HG03097 (cell line): ENCODE data around the gene DUSP22.

Source experiments
- ATAC-seq: cut with Tn5 transposase; IDR thresholded peaks from one replicate; pipeline ENCODE4 v1.9.1; 2021; ENCODE audit not compliant: unreplicated experiment, low FRiP score

The DUSP22 gene

DNA sequence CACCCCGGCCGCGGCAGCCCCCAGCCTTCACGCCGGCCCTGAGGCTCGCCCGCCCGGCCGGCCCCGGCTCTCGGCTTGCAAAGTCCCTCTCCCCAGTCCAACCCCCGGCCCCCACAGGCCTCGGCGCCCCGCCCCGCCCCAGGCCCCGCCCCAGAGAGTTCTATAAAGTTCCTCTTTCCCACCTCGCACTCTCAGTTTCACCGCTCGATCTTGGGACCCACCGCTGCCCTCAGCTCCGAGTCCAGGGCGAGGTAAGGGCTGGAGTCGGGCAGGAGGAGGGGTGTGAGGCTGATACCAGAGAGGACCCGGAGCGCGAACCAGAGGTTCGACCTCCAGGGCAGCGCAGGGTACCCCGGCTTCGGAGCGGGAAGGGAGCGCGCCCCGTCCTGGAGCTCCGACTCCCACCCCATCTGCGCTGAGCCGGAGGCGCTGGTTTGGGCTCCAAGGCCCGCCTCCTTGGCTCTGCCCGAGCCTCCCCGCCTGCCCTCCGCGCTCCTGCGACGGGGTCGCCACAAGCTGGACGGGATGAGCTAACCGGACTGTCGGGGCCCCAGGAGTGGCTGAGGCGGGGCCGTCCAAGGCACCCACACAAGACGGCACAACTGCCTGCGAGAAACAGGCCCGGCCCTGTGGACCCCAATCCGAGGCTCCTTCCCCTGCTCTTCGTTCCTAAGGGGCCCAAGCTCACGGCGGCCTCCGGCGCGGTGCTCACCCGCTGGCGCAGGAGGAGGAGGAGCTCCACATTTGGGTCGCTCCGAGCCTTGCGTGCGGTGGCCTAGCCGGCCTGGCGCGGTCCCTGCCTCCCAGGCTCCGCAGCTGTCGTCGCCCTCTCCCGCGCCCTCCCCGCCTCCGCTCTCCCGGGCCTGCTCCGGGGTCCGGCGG is 99.5 kb downstream of the DUSP22 start, which contains the start of gene IRF4:
Gene IRF4 (plus strand): TSS at position 194 of the 882 bp plus-strand sequence. CDS start 1,401 bp downstream, outside the sequence.
- peak; percentile 35 for ATAC-seq

DNA sequence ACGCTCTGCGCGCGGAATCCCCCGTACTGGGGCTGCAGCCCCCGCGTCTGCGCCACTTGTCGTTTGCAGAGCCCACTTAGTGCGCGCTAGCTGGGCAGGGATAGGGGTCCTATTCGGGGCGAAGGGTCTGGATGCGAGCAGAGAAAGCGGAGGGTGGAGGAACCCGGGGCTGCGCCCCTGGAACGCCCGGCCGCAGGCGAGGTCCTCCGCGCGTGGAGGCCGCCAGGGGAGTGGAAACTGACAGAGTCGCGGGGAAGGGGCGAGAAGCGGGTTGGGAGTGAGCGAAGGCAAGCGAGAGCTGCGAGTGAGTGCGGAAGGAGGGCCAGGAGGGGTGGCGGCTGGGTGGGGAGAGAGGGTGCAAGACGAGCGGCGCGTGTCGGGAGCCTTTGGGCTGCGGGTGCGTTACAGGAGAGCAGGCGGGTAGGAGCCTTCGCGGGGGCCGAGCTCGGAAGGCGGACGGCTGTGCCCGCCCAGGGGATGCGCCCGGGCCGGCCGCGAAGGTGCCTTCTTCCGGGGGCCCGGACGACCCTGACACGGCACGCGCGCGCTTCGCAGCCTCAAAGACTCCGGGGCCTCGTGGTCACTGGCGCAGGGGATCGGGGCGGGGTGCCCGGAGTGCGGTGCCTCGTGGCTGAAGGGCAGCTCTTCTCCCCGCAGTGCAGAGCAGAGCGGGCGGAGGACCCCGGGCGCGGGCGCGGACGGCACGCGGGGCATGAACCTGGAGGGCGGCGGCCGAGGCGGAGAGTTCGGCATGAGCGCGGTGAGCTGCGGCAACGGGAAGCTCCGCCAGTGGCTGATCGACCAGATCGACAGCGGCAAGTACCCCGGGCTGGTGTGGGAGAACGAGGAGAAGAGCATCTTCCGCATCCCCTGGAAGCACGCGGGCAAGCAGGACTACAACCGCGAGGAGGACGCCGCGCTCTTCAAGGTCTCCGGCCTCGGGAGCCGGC is 100.4 kb downstream of the DUSP22 start:
- ATAC-seq: no peak

DNA sequence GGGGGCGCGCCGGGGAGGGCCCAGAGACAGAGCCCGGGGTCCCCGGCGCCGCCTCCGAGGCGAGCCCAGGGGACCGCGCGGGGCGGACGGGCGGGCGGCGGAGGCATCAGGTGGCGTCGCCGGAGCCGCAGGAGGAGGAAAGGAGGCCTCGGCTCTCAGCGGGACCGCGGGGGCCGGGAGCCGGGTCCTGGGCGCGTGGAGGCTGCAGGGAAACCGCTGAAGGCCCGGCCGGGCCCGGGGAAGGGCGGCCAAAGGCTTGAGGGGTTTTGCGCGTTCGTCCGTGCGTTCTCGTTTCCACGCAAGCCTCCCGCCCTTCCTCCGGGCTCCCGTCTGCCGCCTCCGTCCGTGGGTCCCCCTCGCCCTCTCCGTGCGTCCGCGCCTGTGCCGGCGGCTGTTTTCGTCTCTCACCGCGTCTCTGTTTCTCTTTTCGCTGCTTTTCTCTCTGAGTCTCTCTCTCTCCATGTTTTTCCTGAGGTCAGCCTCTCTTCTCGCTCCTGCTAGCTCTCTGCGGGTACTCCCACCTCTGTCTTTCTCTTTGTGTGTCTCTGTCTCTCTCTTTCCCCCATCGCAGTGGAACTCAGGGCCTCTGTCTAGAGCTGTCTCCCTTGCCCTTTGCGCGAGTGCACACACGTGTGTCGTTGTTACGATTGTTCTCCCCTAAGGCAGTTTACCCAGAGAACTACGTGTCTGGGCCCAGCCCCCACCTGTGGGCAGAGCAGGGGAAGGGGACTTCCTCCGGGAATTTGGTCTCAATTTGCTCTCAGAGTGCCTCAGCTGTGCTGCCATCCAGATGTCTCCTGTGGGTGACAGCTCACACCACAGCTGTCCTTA is 101.3 kb downstream of the DUSP22 start:
- ATAC-seq: no peak

DNA sequence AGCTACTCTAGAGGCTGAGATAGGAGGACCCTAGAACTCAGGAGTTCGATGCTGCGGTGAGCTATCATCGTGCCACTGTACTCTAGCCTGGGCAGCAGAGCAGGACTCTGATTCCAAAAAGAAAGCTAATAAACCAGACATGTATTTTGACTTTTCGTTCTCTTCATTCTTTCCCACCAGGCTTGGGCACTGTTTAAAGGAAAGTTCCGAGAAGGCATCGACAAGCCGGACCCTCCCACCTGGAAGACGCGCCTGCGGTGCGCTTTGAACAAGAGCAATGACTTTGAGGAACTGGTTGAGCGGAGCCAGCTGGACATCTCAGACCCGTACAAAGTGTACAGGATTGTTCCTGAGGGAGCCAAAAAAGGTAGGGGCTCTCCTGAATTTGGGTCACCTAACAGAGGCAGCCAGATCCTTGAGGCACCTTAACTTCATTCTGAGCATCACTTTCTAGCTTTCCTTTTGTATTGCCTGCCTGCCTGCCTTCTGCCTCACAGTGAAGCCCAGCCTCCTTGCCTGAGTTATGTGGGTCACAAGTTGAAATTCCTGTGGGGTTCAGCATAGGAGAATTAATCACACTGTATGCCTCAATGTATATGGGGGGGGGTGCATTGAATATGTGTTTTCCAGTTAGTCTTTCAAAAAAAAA is 102.5 kb downstream of the DUSP22 start:
- ATAC-seq: no peak

DNA sequence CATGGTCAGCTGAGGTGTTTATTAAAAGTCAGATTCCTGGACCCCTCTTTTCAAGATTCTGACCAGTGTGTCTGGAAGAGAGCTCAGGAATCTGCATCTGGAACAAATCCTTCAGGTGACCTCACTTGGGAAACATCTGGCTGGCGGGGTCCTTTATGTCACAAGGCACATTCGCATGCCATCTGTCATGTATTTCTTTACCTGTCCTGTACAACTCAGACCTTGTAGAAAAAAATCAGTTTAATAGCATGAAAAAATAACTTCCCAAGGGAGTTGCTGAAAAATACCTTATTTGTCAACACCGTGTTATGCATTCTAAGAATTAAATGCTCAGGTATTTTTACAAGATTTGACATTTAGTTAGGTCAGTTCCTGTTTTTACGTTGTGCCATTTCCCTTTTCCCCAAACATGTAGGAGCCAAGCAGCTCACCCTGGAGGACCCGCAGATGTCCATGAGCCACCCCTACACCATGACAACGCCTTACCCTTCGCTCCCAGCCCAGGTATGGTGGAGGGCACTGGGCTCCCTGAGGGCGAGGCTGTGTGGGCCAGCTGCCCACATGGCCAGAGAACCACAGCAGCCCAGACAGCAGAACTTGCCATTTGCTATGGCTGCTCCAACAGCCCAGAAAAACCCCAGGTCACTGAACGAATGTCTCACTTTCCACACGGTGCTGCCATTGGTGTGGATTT is 103.3 kb downstream of the DUSP22 start:
- ATAC-seq: no peak

DNA sequence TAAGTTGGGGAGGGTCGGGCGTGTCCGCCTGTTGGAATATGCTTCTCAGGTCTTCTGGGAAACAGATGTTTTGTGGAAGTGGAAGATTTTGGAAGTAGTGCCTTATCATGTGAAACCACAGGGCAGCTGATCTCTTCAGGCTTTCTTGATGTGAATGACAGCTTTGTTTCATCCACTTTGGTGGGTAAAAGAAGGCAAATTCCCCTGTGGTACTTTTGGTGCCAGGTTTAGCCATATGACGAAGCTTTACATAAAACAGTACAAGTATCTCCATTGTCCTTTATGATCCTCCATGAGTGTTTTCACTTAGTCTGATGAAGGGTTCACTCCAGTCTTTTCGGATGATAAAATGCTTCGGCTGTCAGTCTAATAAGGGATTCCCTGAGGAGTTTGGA is 103.8 kb downstream of the DUSP22 start:
- no peak for ATAC-seq

DNA sequence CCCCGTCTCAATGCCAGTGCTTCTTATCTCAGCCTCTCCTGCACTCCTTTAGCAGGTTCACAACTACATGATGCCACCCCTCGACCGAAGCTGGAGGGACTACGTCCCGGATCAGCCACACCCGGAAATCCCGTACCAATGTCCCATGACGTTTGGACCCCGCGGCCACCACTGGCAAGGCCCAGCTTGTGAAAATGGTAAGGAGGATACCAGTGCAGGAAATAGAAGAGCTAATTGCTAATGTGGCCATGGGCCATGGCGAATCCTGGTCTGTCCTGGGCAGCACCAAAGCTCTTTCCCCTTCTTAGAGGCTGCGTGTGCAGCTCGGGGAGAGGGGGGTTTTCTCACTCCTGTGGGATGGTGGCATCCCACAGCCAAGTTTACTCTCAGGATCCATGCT is 104.8 kb downstream of the DUSP22 start:
- no peak for ATAC-seq

DNA sequence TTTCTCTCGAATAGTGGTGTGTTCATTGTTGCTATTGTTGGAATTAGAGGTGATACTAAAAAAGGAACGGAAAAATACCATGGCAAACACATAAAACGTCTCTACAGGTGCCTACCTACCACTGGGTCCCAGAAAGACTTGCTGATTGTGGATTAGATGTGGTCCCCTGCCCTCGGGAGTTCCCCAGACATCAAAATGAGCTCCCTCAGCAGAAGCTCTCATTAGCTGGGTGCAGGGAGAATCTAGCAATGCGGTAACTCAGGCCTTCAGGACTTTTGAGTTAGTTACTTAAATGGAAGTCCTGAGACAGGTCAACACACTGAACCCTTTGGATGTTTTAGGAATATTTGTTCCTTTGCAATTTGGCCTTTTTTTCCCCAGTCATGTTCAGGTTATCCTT is 105.3 kb downstream of the DUSP22 start:
- no peak for ATAC-seq

DNA sequence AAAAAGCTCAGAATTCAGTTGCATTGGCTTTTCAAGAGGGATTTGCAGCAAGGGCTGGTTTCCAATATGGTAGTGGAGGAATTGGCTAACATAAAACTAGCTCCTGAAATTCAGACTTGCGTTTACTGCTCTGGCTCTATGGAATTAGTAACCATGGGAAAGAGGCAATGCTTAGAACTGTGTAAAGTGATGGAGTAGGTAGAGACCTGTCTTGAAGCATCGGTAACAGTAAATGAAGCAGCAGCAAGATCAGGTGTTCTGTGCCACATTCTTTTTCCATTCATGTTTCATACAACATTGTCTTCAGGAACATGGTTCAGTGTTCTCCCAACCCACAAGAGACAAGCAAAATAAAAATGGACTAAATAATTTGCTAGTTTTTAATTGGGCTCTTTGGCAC is 105.8 kb downstream of the DUSP22 start:
- no peak for ATAC-seq

DNA sequence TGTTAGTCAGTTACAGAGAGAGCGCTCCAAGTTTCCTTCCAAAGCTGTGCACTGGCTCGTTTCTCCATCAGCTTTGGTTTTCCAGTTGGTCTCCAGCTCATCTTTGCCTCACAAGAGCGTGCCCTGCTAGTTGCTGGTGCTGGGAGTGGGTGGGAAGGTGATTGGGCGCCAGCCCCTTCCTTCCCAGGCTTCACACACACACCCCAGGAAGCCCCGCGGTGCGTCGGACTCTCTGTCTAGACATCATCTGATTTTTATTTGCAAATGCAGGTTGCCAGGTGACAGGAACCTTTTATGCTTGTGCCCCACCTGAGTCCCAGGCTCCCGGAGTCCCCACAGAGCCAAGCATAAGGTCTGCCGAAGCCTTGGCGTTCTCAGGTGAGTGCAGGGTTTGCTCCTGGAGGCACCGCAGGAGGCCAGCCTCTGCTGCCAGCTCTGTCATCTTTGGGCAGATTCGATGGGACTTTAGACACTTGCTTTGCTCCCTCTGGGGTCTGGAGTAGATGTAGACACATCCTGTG is 106.3 kb downstream of the DUSP22 start:
- ATAC-seq: no peak

DNA sequence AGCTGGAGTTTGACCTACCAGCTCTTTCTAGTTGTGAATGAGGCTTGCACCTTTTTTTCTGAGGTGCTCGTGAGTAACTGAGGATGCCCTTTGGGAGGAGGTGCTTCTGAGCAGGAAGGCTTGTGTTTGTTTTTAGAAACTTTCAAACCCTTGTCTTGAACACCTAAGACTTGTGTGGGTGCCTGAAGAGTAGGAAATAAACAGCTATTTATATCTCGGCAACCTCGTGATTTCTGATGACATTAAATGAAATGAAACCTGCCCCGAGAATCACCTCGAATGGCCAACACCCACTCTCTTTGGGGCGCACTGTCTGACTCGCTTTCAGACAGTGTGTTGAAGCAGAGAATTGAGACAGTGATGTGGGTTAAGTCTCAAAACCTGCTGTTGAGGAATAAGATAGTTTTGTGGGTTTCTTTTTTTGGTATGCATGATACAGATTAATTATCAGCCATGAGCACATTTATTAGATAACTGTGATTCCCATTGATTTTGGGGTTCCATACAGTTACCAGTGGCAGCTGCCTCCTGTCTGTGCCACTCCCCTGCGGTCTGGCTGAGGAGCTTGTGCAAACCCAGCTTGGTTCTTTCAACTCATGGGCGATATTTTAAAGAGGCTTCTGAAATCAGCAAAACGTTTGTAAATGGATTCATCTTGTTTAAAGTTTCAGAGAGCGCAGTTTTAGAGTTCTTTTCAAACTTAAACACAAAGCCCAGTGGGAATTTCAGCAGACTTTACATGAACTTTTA is 107.7 kb downstream of the DUSP22 start:
- ATAC-seq: no peak

DNA sequence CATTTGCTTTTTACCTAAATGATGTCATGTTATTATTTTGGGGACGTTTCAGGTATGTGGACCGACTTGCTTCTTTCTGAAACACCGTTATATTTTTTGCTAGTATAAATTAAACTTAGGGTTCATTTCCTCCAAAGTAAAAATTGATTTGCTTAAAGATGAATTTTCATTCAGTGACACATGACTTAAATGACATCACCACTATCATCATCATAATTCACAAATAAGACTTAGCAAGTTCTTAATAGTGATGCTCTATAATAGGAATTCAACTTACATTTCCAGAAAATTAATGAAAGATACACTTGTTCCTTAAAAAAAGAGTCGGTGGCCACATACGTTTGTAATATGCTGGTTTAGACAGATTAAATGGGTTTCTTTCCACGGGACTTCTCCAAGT is 108.5 kb downstream of the DUSP22 start:
- ATAC-seq: no peak
